Suprapubic skin (tissue), 3 donors: ENCODE results near the gene GLS2.

Source experiments
- CTCF ChIP-seq, 2 donors: fragments of 200-600 bp in 1 of 2; fragments of 450-650 bp in 1 of 2; sonication (generic) in 1 of 2; IDR thresholded peaks; one replicate each; pipeline ENCODE4 v1.5.1; 2016 to 2019; ENCODE audit warnings: antibody characterized with exemption in 2 of 2, mild to moderate bottlenecking in 1 of 2, moderate library complexity in 1 of 2
- POLR2A ChIP-seq, 2 donors: fragments of 450-650 bp; IDR thresholded peaks; one replicate each; pipeline ENCODE4 v1.6.1; 2017; ENCODE audit warnings: antibody characterized with exemption in 2 of 2, mild to moderate bottlenecking in 2 of 2, moderate library complexity in 2 of 2

- TF ChIP-seq CTCF (IDR thresholded peaks at IDR 0.05): no peak
- TF ChIP-seq POLR2A (IDR thresholded peaks at IDR 0.05): no peak
Observed at GRCh38 chr12:56431288-56431687, 56.7 kb downstream of the GLS2 start.
